ENCODE measurements around the gene GFOD1.

The GFOD1 gene

DNA sequence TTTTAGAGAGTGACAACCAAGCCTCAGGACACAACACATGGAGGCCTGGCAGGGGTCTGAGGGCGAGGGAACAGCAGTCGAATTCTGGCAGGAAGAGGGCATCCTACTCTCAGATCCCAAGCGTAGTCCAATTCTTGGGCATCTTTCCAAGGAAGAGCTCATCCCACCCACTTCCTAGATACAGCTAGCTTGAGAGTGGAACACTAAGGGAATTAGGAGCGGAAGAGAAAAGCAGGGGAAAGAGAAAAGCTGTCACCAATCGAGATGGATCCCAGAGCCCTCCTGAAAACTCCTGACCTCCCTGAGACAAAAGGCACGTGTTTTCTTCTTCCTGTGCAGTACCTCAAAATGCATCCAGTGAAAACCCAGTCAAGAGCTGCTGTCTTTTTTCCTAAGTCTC, 67.1 kb downstream of the GFOD1 start:
- Histone ChIP-seq H3K4me2 (ENCODE audit: low read length) (no peak overlapping the region), H3K4me1 (peaks cover 12% of the 10 kb centered on the region), H3K27ac (peak overlapping the region; percentile 18)

DNA sequence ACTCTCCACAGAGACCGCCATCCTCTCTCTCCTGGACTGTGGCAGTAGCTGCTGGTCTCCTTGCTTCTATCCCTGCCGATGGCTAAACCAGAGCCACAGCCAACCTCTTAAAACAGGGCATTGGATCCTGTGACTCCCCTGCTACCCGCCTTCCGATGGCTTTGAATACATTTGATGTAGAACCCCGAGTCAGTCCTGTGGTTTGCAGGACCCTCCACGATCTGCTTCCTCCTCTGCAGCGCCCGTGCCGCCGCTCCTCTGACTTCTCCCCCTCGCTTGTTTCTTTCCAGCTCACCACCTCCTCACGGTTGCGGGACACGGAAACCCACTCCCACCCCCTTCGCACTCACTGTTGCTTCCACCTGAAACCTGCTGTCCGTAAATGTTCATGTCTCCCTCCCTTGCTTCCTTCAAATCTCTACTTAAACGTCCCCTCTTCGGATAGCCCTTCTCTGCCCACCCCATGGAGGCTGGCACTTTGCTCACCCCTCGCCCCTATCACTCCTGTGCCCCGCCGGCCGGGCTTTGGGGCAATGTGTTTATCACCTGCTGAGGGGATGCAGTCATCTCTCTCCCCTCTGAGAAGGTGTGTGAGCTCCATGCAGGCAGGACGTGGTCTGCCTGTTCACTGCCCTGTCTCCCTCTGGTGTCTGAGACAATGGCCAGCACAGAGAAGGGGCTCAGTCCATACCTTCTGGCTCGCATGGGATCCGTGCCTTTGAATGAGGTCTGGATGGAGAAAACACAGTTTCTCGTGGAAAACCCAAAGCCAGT, 67.8 kb downstream of the GFOD1 start:
- Histone ChIP-seq H3K9ac (no peak overlapping the region), H3K36me3 (ENCODE audit: control insufficient read depth, insufficient read depth, low read length) (no peaks in the 10 kb centered on the region), H3K27me3 (ENCODE audit: control insufficient read depth, insufficient read depth, low read length) (no peaks in the 10 kb centered on the region), H3K4me1 (peaks cover 12% of the 10 kb centered on the region), H3K9me3 (ENCODE audit: control insufficient read depth, low read length) (no peaks in the 10 kb centered on the region), H2AFZ (no peak overlapping the region), H3K27ac (peak overlapping the region; percentile 18), H3K4me3 (ENCODE audit: low read depth, low read length) (no peak overlapping the region), H3K4me2 (ENCODE audit: low read length) (no peak overlapping the region), H3K79me2 (peaks cover 6% of the 10 kb centered on the region)
- no peak for TF ChIP-seq CTCF (IDR thresholded peaks at IDR 0.05)

More for the DNA sequence above, 67.1 kb downstream of the GFOD1 start:
- no peak overlapping the region for H3K9ac ChIP-seq
- peaks cover 6% of the 10 kb centered on the region for H3K79me2 ChIP-seq
- H2AFZ ChIP-seq = no peak overlapping the region
- no peaks in the 10 kb centered on the region for H3K36me3 ChIP-seq (ENCODE audit: control insufficient read depth, insufficient read depth, low read length)
- TF ChIP-seq CTCF (IDR thresholded peaks at IDR 0.05) = no peak
- H3K9me3 ChIP-seq (ENCODE audit: control insufficient read depth, low read length) = no peaks in the 10 kb centered on the region
- no peaks in the 10 kb centered on the region for H3K27me3 ChIP-seq (ENCODE audit: control insufficient read depth, insufficient read depth, low read length)
- H3K4me3 ChIP-seq (ENCODE audit: low read depth, low read length) = no peak overlapping the region

DNA sequence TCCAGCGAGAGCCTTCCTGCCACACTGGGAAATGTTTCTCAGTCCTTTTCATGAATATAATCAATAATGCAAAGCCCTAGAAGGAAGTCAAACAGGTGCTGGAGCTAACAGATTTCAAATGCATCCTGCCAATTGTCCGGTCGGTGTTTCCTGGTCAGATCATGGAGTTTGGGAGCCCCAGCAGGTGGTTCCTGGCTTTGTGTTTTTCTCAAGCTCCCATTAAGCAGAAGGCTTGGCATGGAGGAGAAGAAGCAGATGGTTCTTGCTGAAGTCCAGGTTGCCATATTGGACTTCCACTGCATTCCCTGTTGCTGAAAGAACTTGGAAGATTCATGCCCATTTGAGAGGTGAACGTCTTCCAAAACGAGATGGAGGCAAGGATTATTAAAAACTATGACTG, 68.6 kb downstream of the GFOD1 start:
- Histone ChIP-seq H2AFZ (no peak overlapping the region), H3K27ac (no peak overlapping the region), H3K4me1 (peaks cover 12% of the 10 kb centered on the region), H3K4me2 (ENCODE audit: low read length) (no peak overlapping the region), H3K79me2 (peaks cover 2% of the 10 kb centered on the region), H3K27me3 (ENCODE audit: control insufficient read depth, insufficient read depth, low read length) (no peaks in the 10 kb centered on the region), H3K36me3 (ENCODE audit: control insufficient read depth, insufficient read depth, low read length) (no peaks in the 10 kb centered on the region), H3K9ac (no peak overlapping the region), H3K9me3 (ENCODE audit: control insufficient read depth, low read length) (no peaks in the 10 kb centered on the region), H3K4me3 (ENCODE audit: low read depth, low read length) (no peak overlapping the region)
- TF ChIP-seq CTCF (IDR thresholded peaks at IDR 0.05) = no peak

DNA sequence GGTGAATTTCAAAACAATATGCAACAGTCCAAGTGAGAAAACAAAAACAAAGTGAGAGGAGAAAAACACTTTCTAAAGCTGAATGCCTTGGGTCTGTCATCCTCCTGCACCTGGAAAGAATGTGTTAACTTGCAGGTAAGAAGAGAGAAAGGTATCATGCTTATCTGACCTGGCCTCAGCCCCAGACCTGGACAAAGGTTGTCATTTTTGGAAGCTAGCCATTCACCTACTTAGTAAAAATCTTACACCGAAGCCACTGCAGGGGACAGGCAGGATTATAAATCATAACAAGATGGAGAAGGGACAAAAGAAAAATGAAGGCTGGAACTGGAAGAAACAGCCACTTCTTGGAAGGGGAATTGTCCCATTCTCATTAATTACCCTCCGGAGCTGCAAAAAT, 69.4 kb downstream of the GFOD1 start:
- no peaks in the 10 kb centered on the region for H3K79me2 ChIP-seq
- H3K4me3 ChIP-seq (ENCODE audit: low read depth, low read length) = no peak overlapping the region
- H3K27me3 ChIP-seq (ENCODE audit: control insufficient read depth, insufficient read depth, low read length) = no peaks in the 10 kb centered on the region
- no peak overlapping the region for H3K9ac ChIP-seq
- H2AFZ ChIP-seq = no peak overlapping the region
- H3K27ac ChIP-seq = no peak overlapping the region
- no peak overlapping the region for H3K4me2 ChIP-seq (ENCODE audit: low read length)
- H3K9me3 ChIP-seq (ENCODE audit: control insufficient read depth, low read length) = no peaks in the 10 kb centered on the region
- no peaks in the 10 kb centered on the region for H3K36me3 ChIP-seq (ENCODE audit: control insufficient read depth, insufficient read depth, low read length)
- TF ChIP-seq CTCF (IDR thresholded peaks at IDR 0.05) = no peak
- peaks cover 12% of the 10 kb centered on the region for H3K4me1 ChIP-seq

DNA sequence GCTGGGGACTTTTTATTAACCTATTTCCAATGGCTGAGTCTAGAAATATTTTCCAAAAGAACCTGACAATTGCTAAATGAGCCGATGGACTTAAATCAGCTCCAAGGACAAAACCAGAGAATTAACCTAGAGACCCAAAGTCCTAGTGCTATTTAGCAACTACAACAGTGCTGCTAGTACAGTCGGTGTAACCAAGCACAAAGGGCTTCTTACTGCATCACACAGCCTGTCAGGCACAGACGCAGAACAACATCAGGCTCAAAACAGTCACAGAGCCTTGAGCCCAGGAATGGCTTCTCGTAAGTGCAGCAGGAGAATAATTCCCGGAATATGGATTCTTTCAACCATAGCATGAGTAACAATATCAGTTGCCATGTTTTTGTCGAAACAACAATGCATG, 70.0 kb downstream of the GFOD1 start:
- no peak overlapping the region for H3K27ac ChIP-seq
- H2AFZ ChIP-seq = no peak overlapping the region
- no peak overlapping the region for H3K4me3 ChIP-seq (ENCODE audit: low read depth, low read length)
- H3K4me2 ChIP-seq (ENCODE audit: low read length) = no peak overlapping the region
- TF ChIP-seq CTCF (IDR thresholded peaks at IDR 0.05) = no peak
- H3K36me3 ChIP-seq (ENCODE audit: control insufficient read depth, insufficient read depth, low read length) = no peaks in the 10 kb centered on the region
- H3K9ac ChIP-seq = no peak overlapping the region
- H3K4me1 ChIP-seq = peaks cover 12% of the 10 kb centered on the region
- peaks cover 2% of the 10 kb centered on the region for H3K79me2 ChIP-seq
- no peaks in the 10 kb centered on the region for H3K27me3 ChIP-seq (ENCODE audit: control insufficient read depth, insufficient read depth, low read length)
- H3K9me3 ChIP-seq (ENCODE audit: control insufficient read depth, low read length) = no peaks in the 10 kb centered on the region
